Stimulated activated naive CD8-positive, alpha-beta T cell treated with anti-CD3 and anti-CD28 coated beads, Interleukin-15, amount 100 ng/mL, for 72 hours (primary cell): ENCODE measurements around the gene SP3.
A peak's percentile ranks its signal among the peaks of the same experiment; 100 is the strongest.

Experiments used
- ATAC-seq: fragments of 150-1000 bp; cut with Tn5 transposase; 2 replicates; pipeline ENCODE4 v1.10.0; 2021; ENCODE audit warnings: mild to moderate bottlenecking, moderate library complexity
- DNase-seq, 2 donors: peaks; one replicate each; pipeline ENCODE4 v3.0.0; 2021 to 2022
- H3K27ac Mint-ChIP-seq, 2 donors: one replicate each; pipeline ENCODE4 v1.8.0; 2022; ENCODE audit warnings: mild to moderate bottlenecking in 2 of 2, mixed read lengths in 2 of 2, moderate library complexity in 2 of 2
- H3K27me3 Mint-ChIP-seq: one replicate; pipeline ENCODE4 v1.8.0; 2022; ENCODE audit warnings: mixed read lengths
- H3K4me1 Mint-ChIP-seq: one replicate; pipeline ENCODE4 v1.8.0; 2022; ENCODE audit warnings: mild to moderate bottlenecking, mixed read lengths
- H3K4me3 Mint-ChIP-seq, 2 donors: one replicate each; pipeline ENCODE4 v1.8.0; 2022; ENCODE audit warnings: mild to moderate bottlenecking in 2 of 2, mixed read lengths in 2 of 2, moderate library complexity in 1 of 2
- H3K9me3 Mint-ChIP-seq, 2 donors: one replicate each; pipeline ENCODE4 v1.8.0; 2022; ENCODE audit warnings: mixed read lengths in 2 of 2

Gene SP3

DNA sequence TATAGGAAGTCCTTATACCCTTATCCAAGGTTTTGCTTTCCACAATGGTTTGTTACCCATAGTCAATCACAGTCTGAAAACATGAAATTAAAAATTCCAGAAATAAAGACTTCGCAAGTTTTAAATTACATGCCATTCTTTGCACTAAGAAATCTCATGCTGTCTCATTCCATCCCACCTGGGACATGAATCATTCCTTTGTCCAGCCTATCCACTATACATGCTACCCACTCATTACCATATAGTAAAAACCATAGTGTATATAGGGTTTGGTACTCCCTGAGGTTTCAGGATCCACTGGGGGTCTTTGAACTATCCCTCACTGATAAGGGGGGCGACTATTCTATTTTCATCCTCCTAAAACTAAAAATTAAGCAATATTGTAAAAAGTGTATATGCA, 17.0 kb downstream of the SP3 start:
- no peak for ATAC-seq
- DNase-seq: no peak
- H3K4me1 Mint-ChIP-seq: peaks cover 62% of the 10 kb centered on the region

DNA sequence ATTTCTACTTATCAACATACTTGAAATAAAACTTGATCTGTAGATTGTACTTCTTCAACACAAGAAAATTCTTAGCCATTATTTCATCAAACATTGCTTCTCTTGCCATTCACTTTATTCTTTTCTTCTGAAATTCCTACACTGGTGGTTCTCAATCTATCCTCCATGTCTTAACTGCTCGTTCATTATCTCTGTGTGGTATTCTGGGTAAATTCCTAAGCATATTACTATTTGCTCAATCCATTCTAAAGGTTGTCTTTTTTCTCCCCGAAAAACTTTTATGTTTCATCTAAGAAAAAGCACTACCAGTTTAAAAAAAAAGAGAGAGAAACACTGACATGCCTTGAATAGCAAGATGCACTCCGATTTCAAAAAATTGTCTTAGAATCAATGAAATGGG, 18.0 kb downstream of the SP3 start:
- Mint-ChIP-seq H3K4me1 (peaks cover 62% of the 10 kb centered on the region), H3K27me3 (no peaks in the 10 kb centered on the region), H3K4me3 (no peak overlapping the region), H3K9me3 (no peaks in the 10 kb centered on the region), H3K27ac (no peak overlapping the region)
- DNase-seq (no peak), ATAC-seq (no peak)

More for the DNA sequence above, 17.0 kb downstream of the SP3 start:
- no peak overlapping the region for H3K27ac Mint-ChIP-seq
- no peak overlapping the region for H3K4me3 Mint-ChIP-seq
- no peaks in the 10 kb centered on the region for H3K9me3 Mint-ChIP-seq
- H3K27me3 Mint-ChIP-seq: no peaks in the 10 kb centered on the region

DNA sequence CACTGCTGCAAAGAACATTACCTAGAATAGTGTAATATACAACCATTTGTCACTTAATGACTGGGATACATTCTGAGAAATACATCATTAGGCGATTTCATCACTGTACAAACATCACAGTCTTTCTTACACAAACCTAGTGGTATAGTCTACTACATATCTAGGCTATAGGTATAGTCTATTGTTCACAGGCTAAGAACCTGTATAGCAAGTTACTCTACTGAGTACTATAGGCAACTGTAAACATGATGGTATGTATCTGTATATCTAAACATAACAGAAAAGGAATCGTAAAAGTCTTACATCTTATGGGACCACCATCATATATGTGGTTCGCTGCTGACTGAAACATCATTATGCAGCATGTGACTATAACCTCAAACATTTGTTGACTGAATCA, 21.4 kb downstream of the SP3 start:
- Mint-ChIP-seq H3K27me3 (no peaks in the 10 kb centered on the region), H3K9me3 (no peaks in the 10 kb centered on the region), H3K27ac (peak overlapping the region in 1 of 2 donors; percentile 59), H3K4me1 (peaks cover 76% of the 10 kb centered on the region), H3K4me3 (peak overlapping the region in 1 of 2 donors; percentile 68)
- DNase-seq (no peak), ATAC-seq (peak; percentile 61)

DNA sequence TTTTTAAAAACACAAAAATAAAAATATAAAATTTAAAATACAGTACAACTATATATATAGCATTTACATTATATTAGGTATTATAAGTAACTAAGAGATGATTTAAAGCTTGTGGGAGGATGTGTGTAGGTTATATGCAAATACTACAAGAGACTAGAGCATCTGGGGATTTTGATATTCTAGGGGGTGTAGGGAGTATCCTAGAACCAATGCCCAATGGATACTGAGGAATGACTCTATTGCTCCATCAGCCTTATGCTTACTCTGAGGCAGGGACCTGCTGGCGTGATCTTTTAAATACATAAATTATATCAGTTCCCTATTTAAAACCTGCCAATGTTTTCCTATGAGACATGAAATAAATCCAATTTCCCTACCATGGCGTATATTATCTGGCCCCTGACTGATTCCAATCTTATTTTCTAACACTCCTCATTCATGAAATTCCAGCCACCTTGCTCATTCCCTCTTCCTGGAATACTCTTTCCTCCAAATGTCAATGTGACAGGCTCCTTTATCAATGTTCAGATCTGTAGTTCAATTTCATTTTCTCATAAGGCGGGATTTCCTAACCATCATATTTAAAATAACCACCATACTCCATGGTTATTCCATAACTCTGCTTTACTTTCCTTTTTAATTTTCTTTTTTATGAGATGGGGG, 22.2 kb downstream of the SP3 start:
- Mint-ChIP-seq H3K4me1 (peaks cover 79% of the 10 kb centered on the region), H3K27ac (peak overlapping the region in 1 of 2 donors; percentile 71), H3K4me3 (peak overlapping the region in 1 of 2 donors; percentile 68), H3K9me3 (no peaks in the 10 kb centered on the region), H3K27me3 (no peaks in the 10 kb centered on the region)
- ATAC-seq: no peak
- DNase-seq: no peak

DNA sequence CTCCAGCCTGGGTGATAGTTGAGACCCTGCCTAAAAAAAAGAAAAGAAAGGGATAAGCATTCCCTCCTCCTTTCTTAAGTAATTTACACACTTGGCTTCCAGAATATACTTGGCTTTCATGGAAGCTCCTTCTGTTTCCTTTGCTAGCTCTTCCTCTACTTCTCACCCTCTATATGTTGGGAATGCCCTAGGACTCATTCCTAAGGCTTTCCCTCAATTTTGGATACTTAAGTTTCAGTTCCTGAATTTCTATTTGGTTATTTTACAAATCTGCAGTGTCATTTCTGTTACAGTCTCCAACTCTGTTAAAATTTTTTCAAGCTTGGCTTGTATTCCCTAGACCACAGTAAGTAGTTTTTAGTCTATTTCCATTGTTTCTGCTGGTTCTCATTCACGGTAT, 23.6 kb downstream of the SP3 start:
- Mint-ChIP-seq H3K4me1 (peaks cover 65% of the 10 kb centered on the region), H3K27me3 (no peaks in the 10 kb centered on the region), H3K9me3 (no peaks in the 10 kb centered on the region), H3K27ac (no peak overlapping the region), H3K4me3 (peak overlapping the region in 1 of 2 donors; percentile 66)
- ATAC-seq (no peak), DNase-seq (no peak)

DNA sequence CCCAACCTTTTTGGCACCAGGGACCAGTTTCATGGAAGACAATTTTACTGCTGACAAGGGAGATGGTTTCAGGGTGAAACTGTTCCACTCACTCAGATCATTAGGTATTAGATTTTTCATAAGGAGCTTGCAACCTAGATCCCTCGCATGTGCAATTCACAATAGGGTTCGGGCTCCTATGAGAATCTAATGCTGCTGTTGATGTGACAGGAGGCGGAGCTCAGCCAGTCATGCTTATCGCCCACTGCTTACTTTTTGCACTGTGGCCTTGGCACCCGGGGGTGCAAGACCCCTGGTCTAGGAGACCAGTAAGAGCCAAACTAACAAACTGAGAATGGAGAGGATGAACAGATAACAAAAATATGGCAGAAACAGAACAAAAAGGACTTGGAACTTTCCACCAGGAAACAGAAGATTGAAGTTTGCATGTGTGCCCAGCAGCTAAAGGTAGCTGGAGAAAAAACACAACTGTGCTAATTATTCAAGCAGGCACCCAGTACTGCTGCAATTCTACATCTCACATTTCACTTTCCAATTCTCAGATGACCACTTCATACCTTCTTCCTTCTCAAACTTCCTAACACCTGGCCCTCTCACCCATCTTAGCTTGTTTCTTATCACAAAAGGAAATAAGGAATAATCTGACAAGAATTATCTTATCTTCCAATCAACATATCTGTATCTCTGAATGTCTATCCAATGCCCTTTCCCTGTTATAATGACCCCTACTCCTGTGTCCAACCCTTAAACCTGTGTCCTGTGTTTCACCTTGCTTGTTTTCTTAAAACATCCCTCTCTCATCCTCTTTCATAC, 24.8 kb downstream of the SP3 start:
- Mint-ChIP-seq H3K4me1 (peaks cover 56% of the 10 kb centered on the region), H3K4me3 (peak overlapping the region; percentile 13 to 32), H3K27ac (peak overlapping the region in 1 of 2 donors; percentile 1), H3K9me3 (no peaks in the 10 kb centered on the region), H3K27me3 (no peaks in the 10 kb centered on the region)
- no peak for ATAC-seq
- no peak for DNase-seq

DNA sequence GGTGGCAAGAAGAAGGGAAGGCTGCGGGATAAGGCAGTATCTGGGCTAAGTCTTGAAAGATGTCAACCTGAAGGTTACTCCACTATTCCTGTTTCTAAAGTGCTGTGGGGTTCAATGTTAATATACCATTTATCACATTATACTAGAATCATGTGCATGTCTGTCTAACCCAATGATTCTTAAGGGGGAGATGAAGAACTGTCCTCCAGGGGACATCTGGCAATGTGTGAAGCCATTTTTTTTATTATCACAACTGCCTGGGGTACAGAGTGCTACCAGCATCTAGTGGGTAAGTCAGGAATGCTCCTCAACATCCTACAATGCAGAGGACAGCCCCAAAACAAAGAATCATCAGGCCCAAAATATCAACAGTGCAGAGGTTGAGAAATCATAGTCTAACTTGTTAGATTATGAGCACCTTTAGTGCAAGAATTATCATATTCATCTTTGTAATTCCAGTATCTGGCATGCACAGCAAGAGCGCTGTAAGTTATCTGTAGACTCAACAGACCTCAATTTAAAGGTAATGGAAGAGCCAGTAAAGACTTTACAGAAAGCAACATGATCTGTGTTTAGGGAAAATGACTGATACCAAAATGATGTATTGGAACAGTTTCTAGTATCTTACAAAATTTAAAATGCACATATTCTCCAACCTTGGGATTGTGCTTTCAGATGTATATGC, 26.3 kb downstream of the SP3 start:
- Mint-ChIP-seq H3K27ac (no peak overlapping the region), H3K4me3 (no peak overlapping the region), H3K27me3 (no peaks in the 10 kb centered on the region), H3K4me1 (peaks cover 52% of the 10 kb centered on the region), H3K9me3 (no peaks in the 10 kb centered on the region)
- no peak for ATAC-seq
- DNase-seq: no peak

DNA sequence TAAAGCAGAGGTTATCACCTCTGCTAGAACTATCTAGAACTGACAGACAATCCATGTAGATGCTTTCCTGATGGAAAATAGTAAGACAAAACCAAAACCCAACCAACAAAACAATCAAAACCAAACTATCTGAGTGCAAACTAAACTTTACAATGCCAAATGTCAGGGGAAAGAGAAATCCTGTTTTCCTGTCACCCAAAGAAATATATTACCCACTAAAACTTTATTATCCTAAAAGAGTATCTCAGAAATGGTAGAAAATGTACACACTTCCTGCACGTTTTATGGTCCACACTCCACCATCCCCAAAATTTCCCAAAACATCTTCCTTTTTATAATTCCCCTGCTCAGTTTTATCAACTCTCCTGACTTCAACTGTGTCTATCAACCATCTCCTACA, 29.9 kb downstream of the SP3 start:
- no peaks in the 10 kb centered on the region for H3K9me3 Mint-ChIP-seq
- H3K27ac Mint-ChIP-seq: no peak overlapping the region
- H3K27me3 Mint-ChIP-seq: no peaks in the 10 kb centered on the region
- no peak for DNase-seq
- H3K4me3 Mint-ChIP-seq: no peak overlapping the region
- peaks cover 30% of the 10 kb centered on the region for H3K4me1 Mint-ChIP-seq
- ATAC-seq: no peak

DNA sequence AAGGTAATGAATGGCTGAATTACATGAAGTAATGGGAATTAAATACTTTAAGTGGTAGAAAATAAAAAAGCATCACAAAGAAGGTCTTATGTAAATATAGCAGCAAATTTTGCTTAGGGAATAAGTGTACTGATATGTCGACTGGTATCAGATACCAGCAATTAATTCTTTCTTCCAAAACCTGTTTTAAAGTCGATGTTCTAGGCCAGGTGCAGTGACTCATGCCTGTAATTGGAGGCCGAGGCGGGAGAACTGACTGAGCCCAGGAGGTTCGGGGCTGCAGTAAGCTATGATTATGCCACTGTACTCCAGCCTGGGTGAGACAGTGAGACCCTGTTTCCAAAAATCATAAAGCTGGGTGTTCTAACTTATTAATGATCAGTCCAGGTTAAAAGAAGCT, 30.3 kb downstream of the SP3 start:
- no peak overlapping the region for H3K4me3 Mint-ChIP-seq
- ATAC-seq (no peak), DNase-seq (no peak)
- H3K27me3 Mint-ChIP-seq: no peaks in the 10 kb centered on the region
- peaks cover 30% of the 10 kb centered on the region for H3K4me1 Mint-ChIP-seq
- H3K9me3 Mint-ChIP-seq: no peaks in the 10 kb centered on the region
- peak overlapping the region in 1 of 2 donors; percentile 44 for H3K27ac Mint-ChIP-seq

DNA sequence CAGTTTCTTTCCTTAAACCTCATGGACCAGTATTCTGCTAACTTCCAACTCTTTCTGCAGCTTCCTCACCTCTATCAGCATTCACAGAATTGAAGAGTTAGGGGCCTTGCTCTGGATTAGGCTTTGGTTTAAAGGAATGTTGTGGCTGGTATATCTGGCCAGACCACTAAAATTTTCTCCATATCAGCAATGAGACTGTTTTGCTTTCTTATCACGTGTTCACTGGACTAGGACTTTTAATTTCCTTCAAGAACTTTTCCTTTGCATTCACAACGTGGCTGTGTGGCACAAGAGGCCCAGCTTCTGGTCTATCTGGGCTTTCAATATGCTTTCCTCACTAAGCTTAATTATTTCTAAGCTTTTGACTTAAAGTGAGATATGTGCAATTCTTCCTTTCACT, 33.4 kb downstream of the SP3 start:
- no peak for DNase-seq
- Mint-ChIP-seq H3K9me3 (no peaks in the 10 kb centered on the region), H3K4me1 (peaks cover 36% of the 10 kb centered on the region), H3K27me3 (no peaks in the 10 kb centered on the region), H3K4me3 (no peak overlapping the region), H3K27ac (peak overlapping the region in 1 of 2 donors; percentile 57)
- ATAC-seq: no peak

DNA sequence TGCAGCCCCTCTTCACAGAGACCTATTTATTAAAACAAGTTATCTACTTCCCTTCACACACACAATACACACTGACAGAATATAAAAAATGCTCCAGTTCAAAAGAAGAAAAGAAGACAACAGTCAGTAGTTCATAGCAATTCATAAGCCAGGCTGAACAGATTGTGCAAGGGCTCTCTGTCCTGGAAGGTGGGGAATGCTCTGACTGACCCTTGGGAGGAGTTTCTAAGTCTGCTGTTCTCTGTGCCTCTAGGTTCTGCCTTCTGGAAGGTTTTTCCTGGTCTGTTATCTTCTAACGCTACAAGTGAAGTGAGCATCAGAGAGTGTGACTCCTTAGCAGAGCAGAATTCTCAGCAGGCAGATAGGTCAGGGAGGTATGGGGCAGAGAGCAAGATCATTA, 35.7 kb downstream of the SP3 start:
- H3K4me3 Mint-ChIP-seq: no peak overlapping the region
- DNase-seq: no peak
- peaks cover 57% of the 10 kb centered on the region for H3K4me1 Mint-ChIP-seq
- H3K27ac Mint-ChIP-seq: no peak overlapping the region
- H3K9me3 Mint-ChIP-seq: no peaks in the 10 kb centered on the region
- no peak for ATAC-seq
- no peaks in the 10 kb centered on the region for H3K27me3 Mint-ChIP-seq

DNA sequence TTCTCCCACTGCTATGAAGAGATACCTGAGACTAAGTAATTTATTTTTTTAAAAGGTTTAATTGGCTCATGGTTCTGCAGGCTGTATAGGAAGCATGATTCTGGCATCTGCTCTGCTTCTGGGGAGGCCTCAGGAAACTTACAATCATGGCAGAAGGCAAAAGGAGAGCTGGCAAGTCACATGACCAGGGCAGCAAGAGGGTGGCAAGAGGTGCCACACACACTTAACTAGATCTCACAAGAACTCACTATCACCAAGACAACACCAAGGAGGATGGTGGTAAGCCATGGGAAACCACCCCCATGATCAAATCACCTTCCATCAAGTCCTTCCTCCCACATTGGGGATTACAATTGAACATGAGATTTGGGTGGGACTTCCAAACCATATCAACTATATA, 38.3 kb downstream of the SP3 start:
- ATAC-seq (no peak), DNase-seq (no peak)
- H3K4me1 Mint-ChIP-seq: peaks cover 66% of the 10 kb centered on the region
- peak overlapping the region in 1 of 2 donors; percentile 42 for H3K27ac Mint-ChIP-seq
- H3K27me3 Mint-ChIP-seq: no peaks in the 10 kb centered on the region
- H3K9me3 Mint-ChIP-seq: no peaks in the 10 kb centered on the region
- no peak overlapping the region for H3K4me3 Mint-ChIP-seq

DNA sequence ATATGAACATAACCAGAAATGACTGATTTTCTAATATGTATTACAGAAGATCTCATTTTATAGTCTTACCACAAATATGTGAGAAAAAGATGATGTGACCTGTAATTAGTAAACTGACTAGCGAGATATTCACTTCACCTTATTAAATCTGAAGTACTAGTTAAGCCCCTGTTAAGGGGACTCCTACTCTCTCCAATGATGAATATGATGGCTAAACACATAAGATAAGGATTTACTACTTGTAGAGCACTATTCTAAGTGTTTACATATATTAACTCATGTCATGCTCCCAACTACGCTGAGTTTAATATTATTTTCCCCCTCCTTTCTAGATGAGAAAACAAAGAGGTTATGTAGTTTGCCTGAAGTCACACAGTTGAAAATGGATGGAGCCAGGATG, 40.9 kb downstream of the SP3 start:
- Mint-ChIP-seq H3K9me3 (no peaks in the 10 kb centered on the region), H3K4me1 (peaks cover 65% of the 10 kb centered on the region), H3K4me3 (no peak overlapping the region), H3K27ac (peak overlapping the region; percentile 49 to 52), H3K27me3 (no peaks in the 10 kb centered on the region)
- no peak for ATAC-seq
- DNase-seq: no peak

DNA sequence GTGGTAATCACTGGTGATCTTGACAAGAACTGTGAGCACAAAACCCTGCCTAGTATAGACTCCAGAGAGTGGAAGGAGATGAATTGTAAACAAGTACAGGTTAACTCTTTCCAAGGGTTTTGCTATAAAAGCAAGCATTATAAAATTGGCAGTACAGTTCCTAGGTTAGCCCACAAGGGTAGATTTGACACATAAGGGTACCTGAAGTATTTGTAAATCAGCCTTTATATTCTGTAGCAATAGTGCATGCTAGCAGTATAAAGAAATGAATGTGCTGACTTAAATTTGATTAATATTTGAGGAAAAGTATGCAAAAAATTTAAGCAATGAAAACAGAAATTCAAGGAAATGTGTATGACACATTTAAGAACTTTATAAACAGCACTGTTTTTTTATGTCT, 42.4 kb downstream of the SP3 start:
- peaks cover 65% of the 10 kb centered on the region for H3K4me1 Mint-ChIP-seq
- DNase-seq: no peak
- no peaks in the 10 kb centered on the region for H3K9me3 Mint-ChIP-seq
- no peak overlapping the region for H3K4me3 Mint-ChIP-seq
- ATAC-seq: peak; percentile 33
- H3K27ac Mint-ChIP-seq: no peak overlapping the region
- H3K27me3 Mint-ChIP-seq: no peaks in the 10 kb centered on the region

DNA sequence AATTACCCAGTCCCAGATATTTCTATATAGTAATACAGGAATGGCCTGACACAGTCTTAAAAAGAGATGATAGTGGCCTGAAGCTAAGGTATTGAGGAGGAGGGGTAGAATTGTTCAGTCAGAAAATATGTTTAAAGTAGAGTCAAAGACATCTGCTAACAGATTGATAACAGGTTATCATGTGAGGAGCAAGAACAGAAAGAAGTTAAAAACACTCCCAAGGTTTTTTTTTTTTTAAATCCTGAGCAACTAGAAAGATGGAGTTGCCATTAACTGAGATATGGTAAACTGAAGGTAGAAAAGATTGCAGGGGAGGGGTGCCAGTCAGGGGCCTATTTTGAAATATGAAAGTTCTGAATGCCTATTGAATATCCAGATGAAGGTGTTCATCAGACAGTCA, 43.1 kb downstream of the SP3 start:
- no peaks in the 10 kb centered on the region for H3K27me3 Mint-ChIP-seq
- ATAC-seq (no peak), DNase-seq (no peak)
- H3K9me3 Mint-ChIP-seq: no peaks in the 10 kb centered on the region
- H3K4me1 Mint-ChIP-seq: peaks cover 63% of the 10 kb centered on the region
- H3K4me3 Mint-ChIP-seq: no peak overlapping the region
- H3K27ac Mint-ChIP-seq: peak overlapping the region in 1 of 2 donors; percentile 59
